ENCODE results near the gene LMNTD2.

Gene LMNTD2

GRCh38 chr11:584287-584686 is 23.7 kb upstream of the LMNTD2 start:
- H3K18ac ChIP-seq (ENCODE audit: low read length) = no peak overlapping the region
- H2BK5ac ChIP-seq (ENCODE audit: low read length) = no peak overlapping the region
- no peak overlapping the region for H3K27ac ChIP-seq (ENCODE audit: low read depth, low read length)
- H4K8ac ChIP-seq (ENCODE audit: low read depth, low read length) = no peak overlapping the region
- no peak overlapping the region for H3K56ac ChIP-seq (ENCODE audit: low read length)
- DNase-seq = no peak
- H4K5ac ChIP-seq (ENCODE audit: low read length) = no peak overlapping the region
- peaks cover 26% of the 10 kb centered on the region for H3K79me1 ChIP-seq (ENCODE audit: low read length)
- H3K4ac ChIP-seq (ENCODE audit: low read depth, low read length) = no peak overlapping the region
- no peaks in the 10 kb centered on the region for H3K4me1 ChIP-seq (ENCODE audit: control insufficient read depth, low read depth, low read length)
- H2BK120ac ChIP-seq (ENCODE audit: low read depth, low read length) = no peak overlapping the region
- H3K9ac ChIP-seq (ENCODE audit: low read length) = no peak overlapping the region
- H3K4me3 ChIP-seq (ENCODE audit: low read length) = no peak overlapping the region
- no peaks in the 10 kb centered on the region for H3K27me3 ChIP-seq (ENCODE audit: insufficient read depth, low read length, poor library complexity)
- H3K36me3 ChIP-seq (ENCODE audit: control insufficient read depth, insufficient read depth, low read length) = peaks cover 24% of the 10 kb centered on the region
- peaks cover 23% of the 10 kb centered on the region for H3K79me2 ChIP-seq (ENCODE audit: control insufficient read depth, insufficient read depth, low read length)
- no peak overlapping the region for H2BK15ac ChIP-seq (replicated peaks; ENCODE audit: low read depth)
- H3K23ac ChIP-seq (ENCODE audit: low read length) = no peak overlapping the region
- no peak overlapping the region for H2AK5ac ChIP-seq (ENCODE audit: low read length)
- WGBS (ENCODE audit: extremely low coverage, insufficient coverage, low lambda C conversion rate) = no CpG with 5 or more reads among the region's 10 CpGs
- no peak overlapping the region for H3K4me2 ChIP-seq (ENCODE audit: low read length)

GRCh38 chr11:581752-582151 is 21.2 kb upstream of the LMNTD2 start:
- Histone ChIP-seq H3K4me3 (ENCODE audit: low read length) (no peak overlapping the region), H4K8ac (ENCODE audit: low read depth, low read length) (no peak overlapping the region), H4K5ac (ENCODE audit: low read length) (no peak overlapping the region)

GRCh38 chr11:581342-581741 is 20.8 kb upstream of the LMNTD2 start:
- Histone ChIP-seq H4K5ac (ENCODE audit: low read length) (no peak overlapping the region), H2BK5ac (ENCODE audit: low read length) (no peak overlapping the region), H2AK5ac (ENCODE audit: low read length) (no peak overlapping the region), H3K4me1 (ENCODE audit: control insufficient read depth, low read depth, low read length) (peaks cover 3% of the 10 kb centered on the region), H3K4me3 (ENCODE audit: low read length) (no peak overlapping the region), H3K27ac (ENCODE audit: low read depth, low read length) (no peak overlapping the region), H2BK15ac (replicated peaks; ENCODE audit: low read depth) (no peak overlapping the region), H3K23ac (ENCODE audit: low read length) (no peak overlapping the region), H3K56ac (ENCODE audit: low read length) (no peak overlapping the region), H3K4ac (ENCODE audit: low read depth, low read length) (no peak overlapping the region), H3K79me2 (ENCODE audit: control insufficient read depth, insufficient read depth, low read length) (peaks cover 49% of the 10 kb centered on the region), H3K79me1 (ENCODE audit: low read length) (peaks cover 21% of the 10 kb centered on the region), H3K18ac (ENCODE audit: low read length) (no peak overlapping the region), H3K4me2 (ENCODE audit: low read length) (no peak overlapping the region), H3K27me3 (ENCODE audit: insufficient read depth, low read length, poor library complexity) (no peaks in the 10 kb centered on the region), H4K8ac (ENCODE audit: low read depth, low read length) (no peak overlapping the region), H3K36me3 (ENCODE audit: control insufficient read depth, insufficient read depth, low read length) (peaks cover 9% of the 10 kb centered on the region), H2BK120ac (ENCODE audit: low read depth, low read length) (no peak overlapping the region), H3K9ac (ENCODE audit: low read length) (no peak overlapping the region)
- WGBS (ENCODE audit: extremely low coverage, insufficient coverage, low lambda C conversion rate) = 100% methylated on average over 1 of the region's 14 CpGs
- DNase-seq = no peak

More at GRCh38 chr11:581752-582151, 21.2 kb upstream of the LMNTD2 start:
- peaks cover 3% of the 10 kb centered on the region for H3K4me1 ChIP-seq (ENCODE audit: control insufficient read depth, low read depth, low read length)
- no peak overlapping the region for H3K18ac ChIP-seq (ENCODE audit: low read length)
- DNase-seq = no peak
- H3K23ac ChIP-seq (ENCODE audit: low read length) = no peak overlapping the region
- no peak overlapping the region for H3K4me2 ChIP-seq (ENCODE audit: low read length)
- peaks cover 48% of the 10 kb centered on the region for H3K79me2 ChIP-seq (ENCODE audit: control insufficient read depth, insufficient read depth, low read length)
- H2BK5ac ChIP-seq (ENCODE audit: low read length) = no peak overlapping the region
- peaks cover 11% of the 10 kb centered on the region for H3K36me3 ChIP-seq (ENCODE audit: control insufficient read depth, insufficient read depth, low read length)
- no peak overlapping the region for H2AK5ac ChIP-seq (ENCODE audit: low read length)
- no peaks in the 10 kb centered on the region for H3K27me3 ChIP-seq (ENCODE audit: insufficient read depth, low read length, poor library complexity)
- H3K4ac ChIP-seq (ENCODE audit: low read depth, low read length) = no peak overlapping the region
- 100% methylated on average over 1 of the region's 17 CpGs for WGBS (ENCODE audit: extremely low coverage, insufficient coverage, low lambda C conversion rate)
- no peak overlapping the region for H3K27ac ChIP-seq (ENCODE audit: low read depth, low read length)
- H3K79me1 ChIP-seq (ENCODE audit: low read length) = peaks cover 21% of the 10 kb centered on the region
- no peak overlapping the region for H2BK15ac ChIP-seq (replicated peaks; ENCODE audit: low read depth)
- no peak overlapping the region for H3K56ac ChIP-seq (ENCODE audit: low read length)
- no peak overlapping the region for H2BK120ac ChIP-seq (ENCODE audit: low read depth, low read length)
- no peak overlapping the region for H3K9ac ChIP-seq (ENCODE audit: low read length)

GRCh38 chr11:579830-580601 is 19.5 kb upstream of the LMNTD2 start:
- no peak overlapping the region for H2BK120ac ChIP-seq (ENCODE audit: low read depth, low read length)
- H2BK15ac ChIP-seq (replicated peaks; ENCODE audit: low read depth) = no peak overlapping the region
- H3K36me3 ChIP-seq (ENCODE audit: control insufficient read depth, insufficient read depth, low read length) = peaks cover 9% of the 10 kb centered on the region
- H4K5ac ChIP-seq (ENCODE audit: low read length) = no peak overlapping the region
- H3K79me1 ChIP-seq (ENCODE audit: low read length) = peaks cover 21% of the 10 kb centered on the region
- H3K23ac ChIP-seq (ENCODE audit: low read length) = no peak overlapping the region
- no peak overlapping the region for H3K4ac ChIP-seq (ENCODE audit: low read depth, low read length)
- no peak overlapping the region for H3K9ac ChIP-seq (ENCODE audit: low read length)
- peaks cover 49% of the 10 kb centered on the region for H3K79me2 ChIP-seq (ENCODE audit: control insufficient read depth, insufficient read depth, low read length)
- no peak overlapping the region for H3K27ac ChIP-seq (ENCODE audit: low read depth, low read length)
- H3K27me3 ChIP-seq (ENCODE audit: insufficient read depth, low read length, poor library complexity) = peaks cover 2% of the 10 kb centered on the region
- no peak for DNase-seq
- WGBS (ENCODE audit: extremely low coverage, insufficient coverage, low lambda C conversion rate) = no CpG with 5 or more reads among the region's 20 CpGs
- H2BK5ac ChIP-seq (ENCODE audit: low read length) = no peak overlapping the region
- H3K4me3 ChIP-seq (ENCODE audit: low read length) = no peak overlapping the region
- H3K18ac ChIP-seq (ENCODE audit: low read length) = no peak overlapping the region
- peaks cover 3% of the 10 kb centered on the region for H3K4me1 ChIP-seq (ENCODE audit: control insufficient read depth, low read depth, low read length)
- H3K56ac ChIP-seq (ENCODE audit: low read length) = no peak overlapping the region
- no peak overlapping the region for H2AK5ac ChIP-seq (ENCODE audit: low read length)
- H4K8ac ChIP-seq (ENCODE audit: low read depth, low read length) = no peak overlapping the region
- H3K4me2 ChIP-seq (ENCODE audit: low read length) = no peak overlapping the region

GRCh38 chr11:578276-579035 is 17.9 kb upstream of the LMNTD2 start:
- Histone ChIP-seq H2BK120ac (ENCODE audit: low read depth, low read length) (no peak overlapping the region), H3K79me2 (ENCODE audit: control insufficient read depth, insufficient read depth, low read length) (peaks cover 49% of the 10 kb centered on the region), H4K8ac (ENCODE audit: low read depth, low read length) (no peak overlapping the region), H3K27ac (ENCODE audit: low read depth, low read length) (no peak overlapping the region), H3K56ac (ENCODE audit: low read length) (peak overlapping the region; percentile 7), H3K4me3 (ENCODE audit: low read length) (no peak overlapping the region), H3K18ac (ENCODE audit: low read length) (no peak overlapping the region), H3K4me1 (ENCODE audit: control insufficient read depth, low read depth, low read length) (peaks cover 3% of the 10 kb centered on the region), H3K23ac (ENCODE audit: low read length) (no peak overlapping the region), H2AK5ac (ENCODE audit: low read length) (no peak overlapping the region), H3K4ac (ENCODE audit: low read depth, low read length) (no peak overlapping the region), H3K4me2 (ENCODE audit: low read length) (no peak overlapping the region), H3K9ac (ENCODE audit: low read length) (peak overlapping the region; percentile 95), H3K79me1 (ENCODE audit: low read length) (peaks cover 18% of the 10 kb centered on the region), H3K36me3 (ENCODE audit: control insufficient read depth, insufficient read depth, low read length) (peaks cover 4% of the 10 kb centered on the region), H3K27me3 (ENCODE audit: insufficient read depth, low read length, poor library complexity) (peaks cover 7% of the 10 kb centered on the region), H2BK5ac (ENCODE audit: low read length) (no peak overlapping the region), H2BK15ac (replicated peaks; ENCODE audit: low read depth) (no peak overlapping the region), H4K5ac (ENCODE audit: low read length) (no peak overlapping the region)
- no CpG with 5 or more reads among the region's 21 CpGs for WGBS (ENCODE audit: extremely low coverage, insufficient coverage, low lambda C conversion rate)
- DNase-seq = no peak

All from mesendoderm (in vitro differentiated cells).